Mesothelial cell of epicardium (in vitro differentiated cells): ENCODE results near the gene CLTB. TPM values are rescaled to one million over a fixed set of nuclear protein-coding genes. Genes with fewer than 3 reads are reported as not detected.
A peak's percentile ranks its signal among the peaks of the same experiment; 100 is the strongest.

Experiments used
- DNase-seq, 2 experiments: peaks; one replicate each; pipeline ENCODE4 v3.0.0; 2021; ENCODE audit warnings: low spot score in 2 of 2; ENCODE audit not compliant: unreplicated experiment in 2 of 2
- H3K27ac Mint-ChIP-seq: 2 replicates; pipeline ENCODE4 v1.8.0; 2021; ENCODE audit warnings: mixed read lengths
- H3K27me3 Mint-ChIP-seq: 2 replicates; pipeline ENCODE4 v1.8.0; 2021; ENCODE audit warnings: low read depth, mixed read lengths
- H3K36me3 Mint-ChIP-seq: 2 replicates; pipeline ENCODE4 v1.8.0; 2021; ENCODE audit warnings: mixed read lengths
- H3K4me1 Mint-ChIP-seq: 2 replicates; pipeline ENCODE4 v1.8.0; 2021; ENCODE audit warnings: mixed read lengths
- H3K4me3 Mint-ChIP-seq: 2 replicates; pipeline ENCODE4 v1.8.0; 2021; ENCODE audit warnings: mild to moderate bottlenecking, moderate library complexity, mixed read lengths
- H3K9me3 Mint-ChIP-seq: 2 replicates; pipeline ENCODE4 v1.8.0; 2021; ENCODE audit warnings: mixed read lengths
- total RNA-seq: library from RNA; stranded (reverse); gene quantifications from 3 replicates; pipeline ENCODE4 v1.2.1, GENCODE V29; 2021
- TF ChIP-seq, protein P1 (sequence below): fragments of 200-600 bp; sonication (generic); IDR thresholded peaks from one replicate; pipeline ENCODE4 v1.5.0; 2021; ENCODE audit warnings: antibody characterized with exemption; ENCODE audit not compliant: unreplicated experiment

CLTB gene
- total RNA-seq, 1 donor from 2014 or later: 43.3 TPM

DNA sequence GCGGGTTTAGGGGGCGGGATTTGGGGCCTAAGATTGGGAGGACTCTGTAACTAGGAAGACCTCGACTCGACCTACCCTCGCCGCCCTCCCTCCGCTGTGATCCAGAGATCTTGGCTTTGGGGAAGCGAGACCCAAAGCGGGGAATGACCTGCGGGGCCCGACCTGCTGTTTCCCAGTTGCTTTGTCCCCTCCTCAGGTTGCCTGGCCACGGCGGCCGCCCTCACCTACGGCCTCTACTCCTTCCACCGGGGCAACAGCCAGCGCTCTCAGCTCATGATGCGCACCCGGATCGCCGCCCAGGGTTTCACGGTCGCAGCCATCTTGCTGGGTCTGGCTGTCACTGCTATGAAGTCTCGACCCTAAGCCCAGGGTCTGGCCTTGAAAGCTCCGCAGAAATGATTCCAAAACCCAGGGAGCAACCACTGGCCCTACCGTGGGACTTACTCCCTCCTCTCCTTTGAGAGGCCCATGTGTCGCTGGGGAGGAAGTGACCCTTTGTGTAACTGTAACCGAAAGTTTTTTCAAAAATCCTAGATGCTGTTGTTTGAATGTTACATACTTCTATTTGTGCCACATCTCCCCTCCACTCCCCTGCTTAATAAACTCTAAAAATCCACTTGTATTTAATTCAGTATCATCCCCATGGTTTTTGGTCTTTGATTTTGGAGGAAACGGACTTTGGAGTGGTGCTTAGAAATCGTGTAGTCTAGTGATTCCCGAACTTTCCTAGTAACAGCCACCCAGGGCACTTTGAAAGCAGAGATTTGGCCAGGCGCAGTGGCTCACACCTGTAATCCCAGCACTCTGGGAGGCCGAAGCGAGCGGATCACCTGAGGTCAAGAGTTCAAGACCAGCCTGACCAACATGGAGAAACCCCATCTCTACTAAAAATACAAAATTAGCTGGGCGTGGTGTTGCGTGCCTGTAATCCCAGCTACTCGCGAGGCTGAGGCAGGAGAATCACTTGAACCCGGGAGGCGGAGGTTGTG is 26.9 kb downstream of the CLTB start:
- TF ChIP-seq, protein P1, sequence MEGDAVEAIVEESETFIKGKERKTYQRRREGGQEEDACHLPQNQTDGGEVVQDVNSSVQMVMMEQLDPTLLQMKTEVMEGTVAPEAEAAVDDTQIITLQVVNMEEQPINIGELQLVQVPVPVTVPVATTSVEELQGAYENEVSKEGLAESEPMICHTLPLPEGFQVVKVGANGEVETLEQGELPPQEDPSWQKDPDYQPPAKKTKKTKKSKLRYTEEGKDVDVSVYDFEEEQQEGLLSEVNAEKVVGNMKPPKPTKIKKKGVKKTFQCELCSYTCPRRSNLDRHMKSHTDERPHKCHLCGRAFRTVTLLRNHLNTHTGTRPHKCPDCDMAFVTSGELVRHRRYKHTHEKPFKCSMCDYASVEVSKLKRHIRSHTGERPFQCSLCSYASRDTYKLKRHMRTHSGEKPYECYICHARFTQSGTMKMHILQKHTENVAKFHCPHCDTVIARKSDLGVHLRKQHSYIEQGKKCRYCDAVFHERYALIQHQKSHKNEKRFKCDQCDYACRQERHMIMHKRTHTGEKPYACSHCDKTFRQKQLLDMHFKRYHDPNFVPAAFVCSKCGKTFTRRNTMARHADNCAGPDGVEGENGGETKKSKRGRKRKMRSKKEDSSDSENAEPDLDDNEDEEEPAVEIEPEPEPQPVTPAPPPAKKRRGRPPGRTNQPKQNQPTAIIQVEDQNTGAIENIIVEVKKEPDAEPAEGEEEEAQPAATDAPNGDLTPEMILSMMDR: no peak
- Mint-ChIP-seq H3K27me3 (no peaks in the 10 kb centered on the region), H3K4me1 (peaks cover 20% of the 10 kb centered on the region), H3K9me3 (no peaks in the 10 kb centered on the region), H3K36me3 (peaks cover 7% of the 10 kb centered on the region), H3K4me3 (peak overlapping the region; percentile 99), H3K27ac (peak overlapping the region; percentile 100)
- DNase-seq: no peak

DNA sequence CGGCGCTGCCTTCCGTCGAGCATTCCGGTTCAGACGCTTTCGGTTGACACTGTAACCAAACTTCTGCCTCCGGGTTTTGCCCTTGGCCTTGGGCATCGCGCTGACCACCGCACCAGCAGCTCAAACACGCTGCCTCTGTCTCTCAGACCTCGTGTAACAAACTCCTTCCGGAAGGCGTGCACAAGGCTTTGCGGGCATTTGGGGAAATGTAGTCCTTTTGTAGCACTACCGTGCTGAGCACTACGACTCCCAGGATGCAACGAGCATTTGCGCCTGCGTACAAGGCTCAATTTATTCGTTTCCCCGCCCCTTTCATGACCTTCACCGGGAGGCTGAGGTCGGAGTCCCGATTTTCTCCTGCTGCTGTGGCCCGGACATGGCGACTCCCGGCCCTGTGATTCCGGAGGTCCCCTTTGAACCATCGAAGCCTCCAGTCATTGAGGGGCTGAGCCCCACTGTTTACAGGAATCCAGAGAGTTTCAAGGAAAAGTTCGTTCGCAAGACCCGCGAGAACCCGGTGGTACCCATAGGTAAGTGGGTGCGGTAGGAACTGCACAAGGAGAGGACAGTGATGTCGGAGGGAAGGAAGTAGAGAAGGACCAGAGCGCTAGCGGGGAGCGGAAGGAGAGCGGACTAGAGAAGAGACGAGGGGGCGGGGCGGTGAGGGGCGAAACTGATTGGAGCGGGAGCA is 27.8 kb downstream of the CLTB start, which contains the start of the genes HIGD2A and NOP16:
TSS of gene HIGD2A (plus strand) at position 308 of the 691 bp plus-strand sequence. CDS start at position 377, 69 bp downstream.
TSS of gene NOP16 (minus strand) at position 155 of the 691 bp plus-strand sequence. CDS start at position 96, 59 bp downstream.
- Mint-ChIP-seq H3K4me1 (peaks cover 20% of the 10 kb centered on the region), H3K4me3 (peak within 1 kb of the TSS; percentile 99), H3K27ac (peak within 1 kb of the TSS; percentile 100), H3K27me3 (no peaks in the 10 kb centered on the region), H3K9me3 (no peaks in the 10 kb centered on the region), H3K36me3 (peaks cover 9% of the 10 kb centered on the region)
- TF ChIP-seq, protein P1: no peak
- DNase-seq: peak; percentile 96

DNA sequence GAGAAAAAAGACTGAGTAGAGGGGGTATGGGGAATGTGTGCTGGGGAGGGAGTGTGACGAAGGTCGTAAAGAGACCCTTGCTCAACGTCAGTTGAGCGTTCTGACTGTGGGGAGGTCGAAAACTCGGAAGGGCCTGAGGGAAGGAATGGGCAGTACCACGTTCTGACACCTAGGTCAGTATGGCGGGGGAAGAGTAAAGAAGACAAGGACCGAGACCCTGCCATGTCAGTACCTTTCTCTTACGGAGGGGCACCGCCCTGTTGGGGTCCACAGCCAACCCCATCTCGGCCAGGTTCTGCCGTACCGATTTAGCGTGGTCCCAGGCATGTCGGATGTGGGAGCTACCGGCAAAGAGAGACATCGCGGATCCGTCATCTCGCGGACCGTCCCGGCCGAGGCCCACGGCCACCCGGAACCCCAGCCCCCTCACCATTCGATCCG is 28.3 kb downstream of the CLTB start:
- TF ChIP-seq, protein P1: no peak
- H3K9me3 Mint-ChIP-seq: no peaks in the 10 kb centered on the region

DNA sequence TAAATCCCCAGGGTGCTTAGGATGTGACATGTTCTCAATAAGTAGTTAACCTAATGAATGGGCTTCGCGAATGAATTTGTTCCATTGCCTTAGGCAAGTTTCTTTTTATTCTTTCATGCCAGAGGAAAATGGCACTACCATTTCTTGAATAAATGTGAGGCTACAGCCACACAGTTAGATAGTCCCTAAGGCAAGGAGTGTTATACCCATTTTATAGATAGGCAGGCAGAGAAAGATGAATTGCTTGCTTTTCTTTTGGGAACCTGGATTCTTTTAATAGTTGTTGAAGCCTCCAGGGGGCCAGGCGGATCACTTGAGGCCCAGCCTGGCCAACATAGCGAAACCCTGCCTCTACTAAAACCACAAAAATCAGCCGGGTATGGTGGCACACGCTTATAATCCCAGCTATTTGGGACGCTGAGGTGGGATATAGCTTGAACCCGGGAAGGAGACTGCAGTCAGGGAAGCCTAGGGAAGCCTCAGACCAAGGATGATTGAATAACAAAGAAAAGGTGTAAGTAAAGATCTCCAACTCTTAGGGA is 28.9 kb downstream of the CLTB start:
- Mint-ChIP-seq H3K4me1 (peaks cover 20% of the 10 kb centered on the region), H3K36me3 (peaks cover 11% of the 10 kb centered on the region), H3K27me3 (no peaks in the 10 kb centered on the region), H3K27ac (peak overlapping the region; percentile 100), H3K4me3 (peak overlapping the region; percentile 99), H3K9me3 (no peaks in the 10 kb centered on the region)
- no peak for DNase-seq
- TF ChIP-seq, protein P1: no peak

More for the DNA sequence above, 28.3 kb downstream of the CLTB start:
- H3K36me3 Mint-ChIP-seq: peaks cover 9% of the 10 kb centered on the region
- H3K4me3 Mint-ChIP-seq: peak overlapping the region; percentile 99
- peak overlapping the region; percentile 100 for H3K27ac Mint-ChIP-seq
- no peak for DNase-seq
- H3K4me1 Mint-ChIP-seq: peaks cover 20% of the 10 kb centered on the region
- no peaks in the 10 kb centered on the region for H3K27me3 Mint-ChIP-seq

DNA sequence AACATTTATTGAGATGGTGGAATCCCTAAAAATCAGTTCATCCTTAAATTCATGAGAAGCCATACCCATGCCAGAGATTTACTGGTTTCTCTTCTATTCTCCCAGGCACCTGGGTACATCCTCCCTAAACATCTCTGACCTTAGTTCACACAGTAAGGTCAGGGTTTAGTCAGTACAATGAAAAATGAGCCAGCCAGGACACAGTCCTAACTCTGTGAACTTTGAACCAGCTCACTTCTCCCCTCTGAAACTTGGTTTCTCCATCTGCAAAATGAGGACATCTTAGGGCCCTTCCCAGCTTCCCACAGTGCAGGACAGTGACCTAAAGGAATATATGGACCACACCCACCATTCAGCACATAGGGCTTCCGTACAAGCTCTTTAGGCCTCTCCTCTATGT is 29.8 kb downstream of the CLTB start:
- Mint-ChIP-seq H3K27ac (no peak overlapping the region), H3K4me3 (peak overlapping the region; percentile 99), H3K27me3 (no peaks in the 10 kb centered on the region), H3K36me3 (peaks cover 12% of the 10 kb centered on the region), H3K4me1 (peaks cover 20% of the 10 kb centered on the region), H3K9me3 (no peaks in the 10 kb centered on the region)
- TF ChIP-seq, protein P1: no peak
- DNase-seq: no peak
